ENCODE data around the gene BCL3.

Gene BCL3

GRCh38 chr19:44747739-44748425 lies 626 bp upstream of the BCL3 start (continued):
- TF ChIP-seq ZNF366 (tag by site-specific recombination; conservative IDR thresholded peaks at IDR 0.05) (peak; percentile 83), ZXDB (tag by site-specific recombination; IDR thresholded peaks at IDR 0.05) (peak; percentile 86), ZNF626 (tag by site-specific recombination; IDR thresholded peaks at IDR 0.05) (no peak), MZF1 (tag by site-specific recombination; IDR thresholded peaks at IDR 0.05; ENCODE audit: borderline replicate concordance) (0 out of 2 replicates have a peak, but pooled peaks have one; percentile 18), ZSCAN4 (tag by site-specific recombination; IDR thresholded peaks at IDR 0.05) (0 out of 2 replicates have a peak, but pooled peaks have one; percentile 29), ZIC2 (tag by site-specific recombination; IDR thresholded peaks at IDR 0.05) (0 out of 2 replicates have a peak, but pooled peaks have one; percentile 4), ZNF2 (tag by site-specific recombination; IDR thresholded peaks at IDR 0.05) (0 out of 2 replicates have a peak, but pooled peaks have one; percentile 45), ZNF26 (tag by site-specific recombination; IDR thresholded peaks at IDR 0.05) (no peak), ZNF391 (tag by site-specific recombination; IDR thresholded peaks at IDR 0.05; ENCODE audit: borderline replicate concordance, low read depth) (0 out of 2 replicates have a peak, but pooled peaks have one; percentile 66), ZNF596 (tag by site-specific recombination; IDR thresholded peaks at IDR 0.05) (0 out of 2 replicates have a peak, but pooled peaks have one; percentile 3), ZBTB48 (tag by site-specific recombination; IDR thresholded peaks at IDR 0.05) (peak; percentile 43; the same call in 1 of the 2 replicates), ZSCAN5A (tag by site-specific recombination; IDR thresholded peaks at IDR 0.05) (no peak), KLF16 (tag by site-specific recombination; IDR thresholded peaks at IDR 0.05) (0 out of 2 replicates have a peak, but pooled peaks have one; percentile 14), AEBP2 (tag by site-specific recombination; IDR thresholded peaks at IDR 0.05; ENCODE audit: borderline replicate concordance) (no peak), ZNF341 (tag by site-specific recombination; IDR thresholded peaks at IDR 0.05; ENCODE audit: low read depth) (peak; percentile 28; the same call in 1 of the 2 replicates), ZNF211 (tag by site-specific recombination; IDR thresholded peaks at IDR 0.05; ENCODE audit: low read depth) (no peak), PRDM10 (tag by site-specific recombination; IDR thresholded peaks at IDR 0.05) (0 out of 2 replicates have a peak, but pooled peaks have one; percentile 7), ZNF660 (tag by site-specific recombination; IDR thresholded peaks at IDR 0.05) (0 out of 2 replicates have a peak, but pooled peaks have one; percentile 12), ZNF280D (tag by site-specific recombination; IDR thresholded peaks at IDR 0.05) (no peak), ZNF302 (tag by site-specific recombination; IDR thresholded peaks at IDR 0.05; ENCODE audit: low read depth) (no peak), SP3 (tag by site-specific recombination; IDR thresholded peaks at IDR 0.05) (peak; percentile 36), ZNF629 (tag by site-specific recombination; IDR thresholded peaks at IDR 0.05) (0 out of 2 replicates have a peak, but pooled peaks have one; percentile 28), ZFHX2 (tag by site-specific recombination; conservative IDR thresholded peaks at IDR 0.05) (peak; percentile 62), ZNF580 (tag by site-specific recombination; IDR thresholded peaks at IDR 0.05) (peak; percentile 43; the same call in 1 of the 2 replicates), GFI1B (tag by site-specific recombination; IDR thresholded peaks at IDR 0.05) (0 out of 2 replicates have a peak, but pooled peaks have one; percentile 32)
